Measurements from ENCODE around the gene ERBB3.
A peak's percentile ranks its signal among the peaks of the same experiment; 100 is the strongest.

GRCh38 chr12:56041552-56042429 lies 38.2 kb upstream of the ERBB3 start, which contains the start of gene RPS26:
- TF ChIP-seq CTCF (IDR thresholded peaks at IDR 0.05) (peak in 2 of 3 donors; percentile 21 to 34), POLR2A (IDR thresholded peaks at IDR 0.05) (peak; percentile 95)

All from breast epithelium (tissue), 3 donors.